Thymus (tissue), 14 donors: ENCODE results near the gene RPN1. TPM values are rescaled to one million over a fixed set of nuclear protein-coding genes. Genes with fewer than 3 reads are reported as not detected.

Experiments
- DNase-seq, 9 donors: peaks; one replicate each; pipeline ENCODE4 v3.0.0-alpha.2; 2013; ENCODE audit warnings: low spot score in 9 of 9, low read depth in 6 of 9, missing footprints in 1 of 9
- H3K27ac ChIP-seq, 2 donors: one replicate each; pipeline ENCODE4 v1.5.1; 2013; ENCODE audit warnings: control low read depth in 1 of 2, low read depth in 1 of 2, low read length in 1 of 2, mild to moderate bottlenecking in 1 of 2, moderate library complexity in 1 of 2
- H3K27me3 ChIP-seq, 2 donors: one replicate each; pipeline ENCODE4 v1.5.1; 2013; ENCODE audit warnings: low read length in 1 of 2; ENCODE audit not compliant: control insufficient read depth in 2 of 2, insufficient read depth in 1 of 2
- H3K36me3 ChIP-seq, 2 donors: one replicate each; pipeline ENCODE4 v1.5.1; 2013; ENCODE audit warnings: low read length in 1 of 2, mild to moderate bottlenecking in 1 of 2, moderate library complexity in 1 of 2; ENCODE audit not compliant: control insufficient read depth in 2 of 2, insufficient read depth in 2 of 2
- H3K4me1 ChIP-seq, 2 donors: one replicate each; pipeline ENCODE4 v1.5.1; 2013; ENCODE audit warnings: low read length in 2 of 2; ENCODE audit not compliant: control insufficient read depth in 2 of 2, insufficient read depth in 2 of 2
- H3K4me3 ChIP-seq, 2 donors: one replicate each; pipeline ENCODE4 v1.5.1; 2013; ENCODE audit warnings: low read length in 2 of 2, control low read depth in 1 of 2, mild to moderate bottlenecking in 1 of 2
- H3K9me3 ChIP-seq, 2 donors: one replicate each; pipeline ENCODE4 v1.5.1; 2013; ENCODE audit warnings: low read length in 1 of 2, mild to moderate bottlenecking in 1 of 2; ENCODE audit not compliant: control insufficient read depth in 2 of 2, insufficient read depth in 1 of 2
- WGBS: extraction: QIAGEN DNeasy Blood & Tissue Kit; methylation state at CpG from one replicate; pipeline ENCODE4 v1.1.7; 2013; 5-methylcytosine and 5-hydroxymethylcytosine counted together
- long read RNA-seq, 10 donors: transcript quantifications; one replicate each; lab custom pipeline, GENCODE V29; 2026
- polyA plus RNA-seq: library from polyadenylated mRNA; stranded (reverse); fragments of 200-250 nt; gene quantifications from one replicate; pipeline ENCODE4 v1.2.3, GENCODE V29; 2013
- total RNA-seq: library from RNA; stranded (reverse); fragments of 120-200 nt; gene quantifications from one replicate; pipeline ENCODE4 v1.2.4, GENCODE V29; 2013
- donor health status: healthy.

The RPN1 gene
- total RNA-seq (175 TPM), polyA plus RNA-seq (103 TPM)
- long read RNA-seq, donor 1, transcript RPN1-201 (10 exons, 2,314 nt), result major isoform, 7 of 7 reads
- long read RNA-seq, donor 1, partial matches to known transcripts, result 0 of 7 reads
- long read RNA-seq, donor 1, other reads (novel, unspliced or antisense), result 0 of 7 reads
- long read RNA-seq, donor 2, transcript RPN1-201 (10 exons, 2,314 nt), result major isoform, 75 of 101 reads
- long read RNA-seq, donor 2, partial matches to known transcripts, result 24 of 101 reads
- long read RNA-seq, donor 2, other reads (novel, unspliced or antisense), result 0 of 101 reads
- long read RNA-seq, donor 3, transcript RPN1-201 (10 exons, 2,314 nt), result major isoform, 60 of 101 reads
- long read RNA-seq, donor 3, partial matches to known transcripts, result 40 of 101 reads
- long read RNA-seq, donor 3, other reads (novel, unspliced or antisense), result 0 of 101 reads
- long read RNA-seq, donor 4, transcript RPN1-201 (10 exons, 2,314 nt), result major isoform, 12 of 13 reads
- long read RNA-seq, donor 4, partial matches to known transcripts, result 0 of 13 reads
- long read RNA-seq, donor 4, other reads (novel, unspliced or antisense), result 0 of 13 reads
- long read RNA-seq, donor 5, transcript RPN1-201 (10 exons, 2,314 nt), result major isoform, 57 of 86 reads
- long read RNA-seq, donor 5, partial matches to known transcripts, result 29 of 86 reads
- long read RNA-seq, donor 5, other reads (novel, unspliced or antisense), result 0 of 86 reads
- long read RNA-seq, donor 6, transcript RPN1-201 (10 exons, 2,314 nt), result major isoform, 34 of 36 reads
- long read RNA-seq, donor 6, partial matches to known transcripts, result 0 of 36 reads
- long read RNA-seq, donor 6, other reads (novel, unspliced or antisense), result 0 of 36 reads
- long read RNA-seq, donor 7, transcript RPN1-201 (10 exons, 2,314 nt), result major isoform, 32 of 33 reads
- long read RNA-seq, donor 7, partial matches to known transcripts, result 0 of 33 reads
- long read RNA-seq, donor 7, other reads (novel, unspliced or antisense), result 0 of 33 reads
- long read RNA-seq, donor 8, transcript RPN1-201 (10 exons, 2,314 nt), result major isoform, 12 of 26 reads
- long read RNA-seq, donor 8, partial matches to known transcripts, result 14 of 26 reads
- long read RNA-seq, donor 8, other reads (novel, unspliced or antisense), result 0 of 26 reads
- long read RNA-seq, donor 9, transcript RPN1-201 (10 exons, 2,314 nt), result major isoform, 27 of 27 reads
- long read RNA-seq, donor 9, partial matches to known transcripts, result 0 of 27 reads
- long read RNA-seq, donor 9, other reads (novel, unspliced or antisense), result 0 of 27 reads
- long read RNA-seq, donor 10, transcript RPN1-201 (10 exons, 2,314 nt), result major isoform, 30 of 30 reads
- long read RNA-seq, donor 10, partial matches to known transcripts, result 0 of 30 reads
- long read RNA-seq, donor 10, other reads (novel, unspliced or antisense), result 0 of 30 reads

DNA sequence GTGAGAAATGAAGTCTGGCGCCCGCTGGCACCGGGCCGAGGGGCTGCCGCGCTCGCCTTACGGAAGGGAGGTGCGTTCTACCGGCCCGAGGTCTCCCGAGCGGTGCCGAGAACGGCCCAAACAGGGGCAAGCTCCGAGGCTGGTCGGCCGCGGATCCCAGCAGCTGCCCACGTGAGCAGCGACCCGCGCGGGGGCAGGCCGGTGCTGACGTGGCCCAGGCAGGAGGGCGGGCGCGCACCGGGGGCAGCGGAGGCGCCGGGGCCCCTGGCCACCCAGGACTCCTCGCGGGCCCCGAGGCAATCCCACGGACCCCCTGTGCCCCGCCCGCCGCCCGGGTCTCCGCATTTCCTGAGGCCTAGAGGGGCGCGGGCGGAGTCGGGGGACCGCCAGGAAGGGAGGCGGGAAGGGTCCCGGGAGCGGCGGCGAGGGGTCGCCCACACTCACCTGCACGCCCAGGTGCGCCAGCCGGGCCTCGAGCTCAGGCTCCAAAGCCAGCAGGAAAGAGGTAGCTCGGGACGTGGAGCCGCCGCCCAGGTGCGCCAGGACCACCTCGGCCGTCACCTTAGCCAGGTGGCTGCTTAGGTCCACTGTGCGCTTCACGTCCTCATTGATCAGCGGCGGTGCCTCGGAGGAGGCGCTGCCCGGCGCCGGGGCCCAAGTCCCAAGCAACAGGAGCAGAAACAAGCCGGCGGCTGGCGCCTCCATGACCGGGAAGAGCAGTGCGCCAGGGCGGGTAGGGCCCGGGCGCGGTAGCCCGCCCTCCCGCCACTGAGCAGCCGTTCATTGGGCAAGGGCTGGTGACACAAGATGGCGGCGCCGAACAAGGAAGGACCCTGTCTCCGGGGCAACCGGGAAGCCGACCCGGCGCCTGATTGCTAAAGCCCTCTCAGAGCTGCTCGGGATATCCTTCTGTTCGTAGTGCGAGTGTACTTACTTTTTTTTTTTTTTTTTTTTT, at the start of gene RPN1:
Gene RPN1 (minus strand): TSS at position 723 of the 955 bp plus-strand sequence. CDS start 18 bp downstream, at position 705.
- Histone ChIP-seq H3K27ac (peak within 1 kb of the TSS; percentile 94 to 96), H3K4me1 (peaks cover 2 to 14% of the 10 kb centered on the region in 2 donors), H3K9me3 (peaks cover 0 to 20% of the 10 kb centered on the region in 2 donors), H3K36me3 (no peaks in the 10 kb centered on the region), H3K4me3 (peak within 1 kb of the TSS; percentile 99), H3K27me3 (no peaks in the 10 kb centered on the region)
- WGBS, result under 1% methylated on average over 96 of the region's 96 CpGs
- peak; percentile 85 to 97 (median 90) for DNase-seq

DNA sequence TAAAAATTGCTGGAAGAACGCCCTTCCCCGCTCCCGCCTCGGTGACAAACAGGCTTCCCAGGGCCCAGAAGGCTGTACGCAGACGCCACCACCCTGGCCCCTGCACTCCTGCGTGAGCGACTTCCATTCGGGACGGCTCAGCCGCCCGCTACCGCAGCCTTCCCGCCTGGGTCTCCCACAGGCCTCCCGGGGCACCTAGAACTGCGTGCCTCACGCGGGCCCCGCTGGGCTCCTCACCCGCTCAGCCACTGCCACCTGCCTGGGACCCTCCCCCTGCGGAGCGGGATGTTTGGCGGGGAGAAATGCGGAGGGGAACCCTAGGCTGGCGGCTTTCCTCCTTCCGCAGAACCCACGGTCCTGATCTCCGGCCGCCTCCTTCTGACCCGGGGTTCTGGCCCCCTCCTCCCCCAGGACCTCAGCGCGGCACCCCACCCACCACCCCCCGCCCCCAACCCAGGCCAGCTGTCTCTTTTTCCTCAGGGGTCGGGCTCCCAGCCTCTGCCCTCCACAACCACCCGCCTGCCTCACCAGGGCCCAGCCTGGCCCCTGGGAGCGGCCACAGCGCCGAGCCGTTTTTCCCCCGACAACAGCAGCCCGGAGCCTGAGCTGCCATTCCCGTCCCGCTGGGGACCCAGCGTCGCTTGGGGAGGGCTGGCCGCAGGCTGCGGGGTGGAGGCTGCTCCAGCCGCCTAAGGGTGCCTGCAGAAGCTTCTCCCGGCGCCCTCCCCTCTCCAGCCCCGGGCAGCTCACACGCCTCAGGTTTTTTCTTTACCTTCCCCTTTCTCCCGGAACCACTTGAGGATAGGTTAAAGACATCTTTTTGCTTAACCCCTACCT, 47.8 kb upstream of the RPN1 start:
- peak in 1 of 9 donors; percentile 39 for DNase-seq
- Histone ChIP-seq H3K9me3 (no peaks in the 10 kb centered on the region), H3K27me3 (peaks cover 0 to 11% of the 10 kb centered on the region in 2 donors), H3K4me3 (peak overlapping the region; percentile 49 to 58), H3K4me1 (peaks cover 0 to 6% of the 10 kb centered on the region in 2 donors), H3K36me3 (no peaks in the 10 kb centered on the region), H3K27ac (peak overlapping the region; percentile 26 to 64)
- 3% methylated on average over 53 of the region's 53 CpGs for WGBS

DNA sequence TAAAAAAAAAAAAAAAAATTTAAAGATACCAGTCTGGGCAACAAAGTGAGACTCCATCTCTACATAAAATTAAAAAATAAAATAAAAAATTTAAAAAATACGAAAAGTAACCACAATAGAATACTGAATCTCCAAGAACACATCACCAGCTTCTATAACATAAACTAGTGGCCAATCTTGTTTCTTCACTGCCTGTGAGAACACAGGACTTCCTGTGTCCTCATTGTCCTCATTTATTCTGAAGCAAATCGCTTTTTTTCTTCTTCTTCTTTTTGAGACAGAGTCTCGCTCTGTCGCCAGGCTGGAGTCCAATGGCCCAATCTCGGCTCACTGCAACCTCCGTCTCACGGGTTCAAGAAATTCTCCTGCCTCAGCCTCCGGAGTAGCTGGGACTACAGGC, 46.7 kb upstream of the RPN1 start:
- no peak for DNase-seq
- Histone ChIP-seq H3K27me3 (peaks cover 0 to 11% of the 10 kb centered on the region in 2 donors), H3K4me1 (peaks cover 0 to 6% of the 10 kb centered on the region in 2 donors), H3K27ac (no peak overlapping the region), H3K4me3 (no peak overlapping the region), H3K9me3 (no peaks in the 10 kb centered on the region), H3K36me3 (no peaks in the 10 kb centered on the region)
- 98% methylated on average over 8 of the region's 8 CpGs for WGBS

DNA sequence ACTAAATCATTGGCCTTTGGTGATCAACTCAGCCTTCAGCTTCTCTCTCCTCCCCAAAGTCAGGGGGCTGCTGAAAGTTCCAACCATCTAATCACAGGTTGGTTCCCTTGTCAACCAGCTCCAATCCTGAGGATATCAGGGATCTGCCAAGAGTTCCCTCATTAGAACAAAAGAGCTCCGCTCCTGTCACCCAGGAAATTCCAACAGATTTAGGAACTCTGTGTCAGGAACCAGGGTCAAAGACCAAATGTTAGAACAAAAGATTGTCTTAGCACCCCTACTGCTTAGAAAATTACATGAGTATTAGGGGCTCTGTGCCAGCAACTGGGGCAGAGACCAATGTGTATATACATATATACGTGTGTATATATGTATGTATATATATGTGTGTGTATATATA, 43.1 kb upstream of the RPN1 start:
- DNase-seq, result no peak
- Histone ChIP-seq H3K27ac (no peak overlapping the region), H3K36me3 (no peaks in the 10 kb centered on the region), H3K4me3 (no peak overlapping the region), H3K27me3 (peaks cover 0 to 8% of the 10 kb centered on the region in 2 donors), H3K9me3 (no peaks in the 10 kb centered on the region), H3K4me1 (peaks cover 0 to 4% of the 10 kb centered on the region in 2 donors)
- WGBS, result 61% methylated on average over 2 of the region's 2 CpGs

DNA sequence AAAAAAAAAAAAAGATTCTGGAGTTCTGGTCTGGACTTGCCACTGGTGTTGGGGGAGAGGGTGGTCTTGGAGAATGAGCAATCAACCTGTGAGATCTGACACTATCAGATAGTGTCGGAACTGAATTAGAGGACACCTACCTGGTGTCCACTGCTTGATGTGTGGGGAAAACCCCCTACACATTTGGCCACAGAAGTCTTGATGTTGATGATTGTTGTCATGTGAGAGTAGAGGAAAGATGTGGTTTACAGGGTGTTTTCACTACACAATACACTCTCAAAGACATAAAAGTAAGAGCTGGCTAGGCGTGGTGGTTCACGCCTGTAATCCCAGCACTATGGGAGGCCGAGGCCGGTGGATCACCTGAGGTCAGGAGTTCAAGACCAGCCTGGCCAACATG, 38.4 kb upstream of the RPN1 start:
- no peaks in the 10 kb centered on the region for H3K9me3 ChIP-seq
- H3K4me3 ChIP-seq, result no peak overlapping the region
- peaks cover 4% of the 10 kb centered on the region in 2 donors for H3K4me1 ChIP-seq
- no peaks in the 10 kb centered on the region for H3K27me3 ChIP-seq
- no peak overlapping the region for H3K27ac ChIP-seq
- no peaks in the 10 kb centered on the region for H3K36me3 ChIP-seq
- DNase-seq, result no peak
- WGBS, result 98% methylated on average over 5 of the region's 5 CpGs

DNA sequence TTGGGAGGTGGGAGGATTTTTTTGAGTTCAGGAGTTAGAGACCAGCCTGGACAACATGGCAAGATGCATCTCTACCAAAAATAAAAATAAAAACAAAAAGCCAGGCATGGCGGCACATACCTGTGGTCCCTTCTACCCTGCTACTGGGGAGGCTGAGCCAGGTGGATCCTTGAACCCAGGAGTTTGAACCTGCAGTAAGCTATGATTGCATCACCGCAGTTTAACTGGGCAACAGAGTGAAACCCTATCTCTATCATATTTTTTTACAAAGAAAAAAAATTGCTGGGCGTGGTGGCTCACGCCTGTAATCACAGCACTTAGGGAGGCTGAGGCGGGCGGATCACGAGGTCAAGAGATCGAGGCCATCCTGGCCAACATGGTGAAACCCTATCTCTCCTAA, 35.8 kb upstream of the RPN1 start:
- Histone ChIP-seq H3K9me3 (no peaks in the 10 kb centered on the region), H3K27ac (no peak overlapping the region), H3K4me1 (peaks cover 5 to 15% of the 10 kb centered on the region in 2 donors), H3K36me3 (no peaks in the 10 kb centered on the region), H3K27me3 (no peaks in the 10 kb centered on the region), H3K4me3 (no peak overlapping the region)
- no peak for DNase-seq
- WGBS, result 98% methylated on average over 8 of the region's 8 CpGs

DNA sequence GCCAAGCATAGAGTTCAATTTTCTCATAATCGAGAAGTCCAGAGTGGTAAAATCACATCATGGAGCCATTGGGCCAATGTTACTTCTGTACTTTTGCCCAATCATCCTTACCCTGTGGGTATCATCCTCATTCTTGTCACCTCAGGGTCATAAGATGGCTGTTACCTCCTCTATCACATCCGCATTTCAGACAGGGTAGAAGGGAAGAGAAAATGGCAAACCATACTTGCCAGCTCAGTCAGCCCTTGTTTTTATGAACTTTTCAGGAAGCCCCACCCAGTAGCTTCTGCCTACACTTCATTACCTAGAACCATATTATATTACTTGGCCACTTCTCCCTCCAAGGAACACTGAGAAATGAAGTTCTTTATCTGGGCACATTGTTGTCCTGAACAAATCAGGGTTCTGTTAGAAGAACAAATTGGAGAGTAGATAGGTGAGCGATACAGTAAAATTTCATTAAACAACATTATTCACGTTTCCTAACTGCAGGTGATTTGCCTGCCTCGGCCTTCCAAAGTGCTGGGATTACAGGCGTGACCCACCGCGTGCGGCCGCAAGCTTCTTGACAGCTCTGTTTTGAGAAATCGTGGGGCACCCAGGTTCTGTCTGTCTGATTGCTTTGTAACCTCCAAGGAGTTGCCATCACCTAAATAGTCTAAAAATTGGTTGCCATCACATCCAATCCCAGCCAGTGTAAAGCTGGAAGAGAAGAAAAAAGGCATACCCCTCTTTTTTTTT, 34.5 kb upstream of the RPN1 start:
- no peaks in the 10 kb centered on the region for H3K9me3 ChIP-seq
- no peak overlapping the region for H3K27ac ChIP-seq
- H3K27me3 ChIP-seq, result no peaks in the 10 kb centered on the region
- no peak overlapping the region for H3K4me3 ChIP-seq
- H3K36me3 ChIP-seq, result no peaks in the 10 kb centered on the region
- 97% methylated on average over 11 of the region's 11 CpGs for WGBS
- peak in 1 of 9 donors; percentile 7 for DNase-seq
- H3K4me1 ChIP-seq, result peaks cover 5 to 19% of the 10 kb centered on the region in 2 donors
